ENCODE results near the gene SP140. TPM values are rescaled to one million over a fixed set of nuclear protein-coding genes. Genes with fewer than 3 reads are reported as not detected.

SP140 gene
- total and polyA plus RNA-seq, 8 donors: 0.12 to 1.5 (median 0.34) TPM

- WGBS, 2 donors: 35 to 47% methylated on average over 3 of the region's 3 CpGs
- no peak for DNase-seq
- TF ChIP-seq, protein P1, sequence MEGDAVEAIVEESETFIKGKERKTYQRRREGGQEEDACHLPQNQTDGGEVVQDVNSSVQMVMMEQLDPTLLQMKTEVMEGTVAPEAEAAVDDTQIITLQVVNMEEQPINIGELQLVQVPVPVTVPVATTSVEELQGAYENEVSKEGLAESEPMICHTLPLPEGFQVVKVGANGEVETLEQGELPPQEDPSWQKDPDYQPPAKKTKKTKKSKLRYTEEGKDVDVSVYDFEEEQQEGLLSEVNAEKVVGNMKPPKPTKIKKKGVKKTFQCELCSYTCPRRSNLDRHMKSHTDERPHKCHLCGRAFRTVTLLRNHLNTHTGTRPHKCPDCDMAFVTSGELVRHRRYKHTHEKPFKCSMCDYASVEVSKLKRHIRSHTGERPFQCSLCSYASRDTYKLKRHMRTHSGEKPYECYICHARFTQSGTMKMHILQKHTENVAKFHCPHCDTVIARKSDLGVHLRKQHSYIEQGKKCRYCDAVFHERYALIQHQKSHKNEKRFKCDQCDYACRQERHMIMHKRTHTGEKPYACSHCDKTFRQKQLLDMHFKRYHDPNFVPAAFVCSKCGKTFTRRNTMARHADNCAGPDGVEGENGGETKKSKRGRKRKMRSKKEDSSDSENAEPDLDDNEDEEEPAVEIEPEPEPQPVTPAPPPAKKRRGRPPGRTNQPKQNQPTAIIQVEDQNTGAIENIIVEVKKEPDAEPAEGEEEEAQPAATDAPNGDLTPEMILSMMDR (IDR thresholded peaks at IDR 0.05): no peak
- FAIRE-seq: no peak
- Histone ChIP-seq H3K4me3 (no peak overlapping the region), H3K27ac (no peak overlapping the region), H3K4me1 (no peaks in the 10 kb centered on the region), H3K36me3 (no peaks in the 10 kb centered on the region), H3K9me3 (no peaks in the 10 kb centered on the region), H3K27me3 (peaks cover 0 to 4% (median 0%) of the 10 kb centered on the region in 4 donors)
- no peak for ATAC-seq
- intact Hi-C loops (cut with DNase I): no loop called here
Observed at GRCh38 chr2:230231251-230231650, 5.7 kb downstream of the SP140 start.

GRCh38 chr2:230234122-230234722 lies 8.7 kb downstream of the SP140 start:
- TF ChIP-seq, protein P1 (IDR thresholded peaks at IDR 0.05): no peak
- no peak overlapping the region for H3K4me3 ChIP-seq
- H3K9me3 ChIP-seq: no peaks in the 10 kb centered on the region
- peaks cover 0 to 4% (median 0%) of the 10 kb centered on the region in 4 donors for H3K27me3 ChIP-seq
- H3K4me1 ChIP-seq: no peaks in the 10 kb centered on the region
- no peak overlapping the region for H3K27ac ChIP-seq
- no peak for FAIRE-seq
- no peak for DNase-seq
- 49 to 70% methylated on average over 3 of the region's 3 CpGs for WGBS, 2 donors
- H3K36me3 ChIP-seq: no peaks in the 10 kb centered on the region
- ATAC-seq: no peak
- intact Hi-C loops (cut with DNase I): no loop called here

GRCh38 chr2:230234845-230235244 lies 9.3 kb downstream of the SP140 start:
- no peak for ATAC-seq
- TF ChIP-seq, protein P1 (IDR thresholded peaks at IDR 0.05): no peak
- WGBS, 2 donors: 68 to 83% methylated on average over 3 of the region's 3 CpGs
- Histone ChIP-seq H3K4me1 (no peaks in the 10 kb centered on the region), H3K27me3 (peaks cover 0 to 4% (median 0%) of the 10 kb centered on the region in 4 donors), H3K27ac (no peak overlapping the region), H3K9me3 (no peaks in the 10 kb centered on the region), H3K4me3 (no peak overlapping the region), H3K36me3 (no peaks in the 10 kb centered on the region)
- no peak for DNase-seq
- FAIRE-seq: no peak
- intact Hi-C loops (cut with DNase I): no loop called here

GRCh38 chr2:230244211-230244610 lies 18.7 kb downstream of the SP140 start:
- TF ChIP-seq, protein P1 (IDR thresholded peaks at IDR 0.05): no peak
- H3K4me1 ChIP-seq: no peaks in the 10 kb centered on the region
- H3K9me3 ChIP-seq: no peaks in the 10 kb centered on the region
- H3K27ac ChIP-seq: no peak overlapping the region
- DNase-seq (no peak), FAIRE-seq (no peak), ATAC-seq (no peak)
- no peak overlapping the region for H3K4me3 ChIP-seq
- peaks cover 0 to 4% (median 0%) of the 10 kb centered on the region in 4 donors for H3K27me3 ChIP-seq
- WGBS, 2 donors: 78 to 87% methylated on average over 2 of the region's 2 CpGs
- intact Hi-C loops (cut with DNase I): no loop called here
- H3K36me3 ChIP-seq: no peaks in the 10 kb centered on the region

DNA sequence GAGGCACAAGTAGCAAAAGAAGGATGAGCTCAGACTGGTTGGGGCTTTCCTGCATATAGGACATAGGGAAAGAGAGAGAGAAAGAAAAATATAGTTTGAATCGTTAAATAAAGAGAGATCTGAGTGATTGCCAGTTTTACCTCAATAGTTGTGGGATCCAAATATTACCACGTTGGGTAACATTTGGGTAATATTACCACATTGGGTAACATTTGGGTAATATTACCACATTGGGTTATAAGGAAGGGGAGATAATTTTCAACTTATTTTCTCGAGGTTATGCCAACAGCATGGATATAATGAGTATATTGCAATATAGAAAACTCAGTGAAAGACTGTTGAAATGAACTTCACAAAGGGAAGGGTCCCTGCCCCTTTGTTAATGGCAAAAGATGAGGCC lies 20.7 kb downstream of the SP140 start:
- Histone ChIP-seq H3K4me3 (no peak overlapping the region), H3K27ac (no peak overlapping the region), H3K36me3 (no peaks in the 10 kb centered on the region), H3K9me3 (no peaks in the 10 kb centered on the region), H3K27me3 (peaks cover 0 to 4% (median 0%) of the 10 kb centered on the region in 4 donors), H3K4me1 (no peaks in the 10 kb centered on the region)
- intact Hi-C loops (cut with DNase I): no loop called here
- ATAC-seq: no peak
- no peak for FAIRE-seq
- 51 to 54% methylated on average over 3 of the region's 3 CpGs for WGBS, 2 donors
- no peak for DNase-seq
- TF ChIP-seq, protein P1 (IDR thresholded peaks at IDR 0.05): no peak
